Measurements from ENCODE around the gene UHRF2.

Gene UHRF2

GRCh38 chr9:6552033-6552432, 139.0 kb downstream of the UHRF2 start:
- H3K36me3 ChIP-seq (ENCODE audit: control insufficient read depth in 1 of 2, insufficient read depth in 2 of 2, low read length in 2 of 2) = no peaks in the 10 kb centered on the region
- H3K27ac ChIP-seq (ENCODE audit: low read depth, low read length) = no peak overlapping the region
- no peak overlapping the region for H3K9ac ChIP-seq (ENCODE audit: low read depth in 1 of 2, low read length in 2 of 2)
- H3K4me1 ChIP-seq (ENCODE audit: control insufficient read depth in 1 of 2, insufficient read depth in 2 of 2, low read length in 2 of 2) = no peaks in the 10 kb centered on the region
- H3K4me3 ChIP-seq (ENCODE audit: low read depth in 1 of 2, low read length in 2 of 2) = no peak overlapping the region
- H3K27me3 ChIP-seq (ENCODE audit: control insufficient read depth in 1 of 2, insufficient read depth in 2 of 2, low read length in 2 of 2) = no peaks in the 10 kb centered on the region
- no peaks in the 10 kb centered on the region for H3K9me3 ChIP-seq (ENCODE audit: control insufficient read depth in 1 of 2, low read length in 2 of 2)

- H3K27ac ChIP-seq (ENCODE audit: low read depth, low read length) = no peak overlapping the region
- no peaks in the 10 kb centered on the region for H3K4me1 ChIP-seq (ENCODE audit: control insufficient read depth in 1 of 2, insufficient read depth in 2 of 2, low read length in 2 of 2)
Measured at GRCh38 chr9:6552498-6553121, 139.6 kb downstream of the UHRF2 start.

GRCh38 chr9:6553866-6554265, 140.9 kb downstream of the UHRF2 start:
- Histone ChIP-seq H3K4me1 (ENCODE audit: control insufficient read depth in 1 of 2, insufficient read depth in 2 of 2, low read length in 2 of 2) (no peaks in the 10 kb centered on the region), H3K36me3 (ENCODE audit: control insufficient read depth in 1 of 2, insufficient read depth in 2 of 2, low read length in 2 of 2) (no peaks in the 10 kb centered on the region), H3K9me3 (ENCODE audit: control insufficient read depth in 1 of 2, low read length in 2 of 2) (no peaks in the 10 kb centered on the region), H3K27me3 (ENCODE audit: control insufficient read depth in 1 of 2, insufficient read depth in 2 of 2, low read length in 2 of 2) (no peaks in the 10 kb centered on the region), H3K9ac (ENCODE audit: low read depth in 1 of 2, low read length in 2 of 2) (no peak overlapping the region), H3K4me3 (ENCODE audit: low read depth in 1 of 2, low read length in 2 of 2) (no peak overlapping the region), H3K27ac (ENCODE audit: low read depth, low read length) (no peak overlapping the region)

More at GRCh38 chr9:6552498-6553121, 139.6 kb downstream of the UHRF2 start:
- H3K4me3 ChIP-seq (ENCODE audit: low read depth in 1 of 2, low read length in 2 of 2) = no peak overlapping the region
- H3K27me3 ChIP-seq (ENCODE audit: control insufficient read depth in 1 of 2, insufficient read depth in 2 of 2, low read length in 2 of 2) = no peaks in the 10 kb centered on the region
- no peaks in the 10 kb centered on the region for H3K9me3 ChIP-seq (ENCODE audit: control insufficient read depth in 1 of 2, low read length in 2 of 2)
- no peaks in the 10 kb centered on the region for H3K36me3 ChIP-seq (ENCODE audit: control insufficient read depth in 1 of 2, insufficient read depth in 2 of 2, low read length in 2 of 2)
- no peak overlapping the region for H3K9ac ChIP-seq (ENCODE audit: low read depth in 1 of 2, low read length in 2 of 2)

Measured in duodenal mucosa (tissue), 2 donors.